ENCODE measurements around the gene NELFE.

Gene NELFE

DNA sequence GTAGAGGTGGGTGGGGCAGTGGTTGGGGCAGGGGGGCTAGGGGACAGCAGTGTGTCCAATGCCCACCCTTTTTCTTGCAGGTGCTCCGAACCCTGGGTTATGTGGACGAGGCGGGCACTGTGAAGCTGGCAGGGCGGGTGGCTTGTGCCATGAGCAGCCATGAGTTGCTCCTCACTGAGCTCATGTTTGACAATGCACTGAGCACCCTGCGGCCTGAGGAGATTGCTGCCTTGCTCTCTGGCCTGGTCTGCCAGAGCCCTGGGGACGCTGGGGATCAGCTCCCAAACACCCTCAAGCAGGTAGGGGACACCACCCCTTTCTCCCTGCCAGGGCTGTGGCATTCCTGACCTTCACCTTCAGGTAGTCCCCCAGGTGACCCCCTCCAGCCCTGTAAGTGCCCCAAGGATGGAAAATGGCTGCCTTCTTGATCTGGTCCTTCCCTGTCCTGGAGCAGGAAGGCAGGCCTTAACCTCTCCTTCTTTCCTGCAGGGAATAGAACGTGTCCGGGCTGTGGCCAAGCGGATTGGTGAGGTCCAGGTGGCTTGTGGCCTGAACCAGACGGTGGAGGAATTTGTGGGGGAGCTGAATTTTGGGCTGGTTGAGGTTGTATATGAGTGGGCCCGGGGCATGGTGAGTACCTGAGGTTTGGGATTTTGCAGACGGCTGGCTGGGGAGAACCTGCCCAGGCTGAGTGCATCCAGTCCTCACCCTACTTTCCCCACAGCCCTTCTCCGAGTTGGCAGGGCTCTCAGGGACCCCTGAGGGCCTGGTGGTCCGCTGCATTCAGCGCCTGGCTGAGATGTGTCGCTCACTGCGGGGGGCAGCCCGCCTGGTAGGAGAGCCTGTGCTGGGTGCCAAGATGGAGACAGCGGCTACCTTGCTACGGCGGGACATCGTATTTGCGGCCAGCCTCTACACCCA, 10.3 kb upstream of the NELFE start:
- Histone ChIP-seq H3K36me3 (peaks cover 72% of the 10 kb centered on the region), H3K27ac (no peak overlapping the region), H3K4me3 (ENCODE audit: low read depth, low read length) (no peak overlapping the region), H3K27me3 (ENCODE audit: insufficient read depth, low read depth, severe bottlenecking) (no peaks in the 10 kb centered on the region), H3K9me3 (ENCODE audit: severe bottlenecking) (no peaks in the 10 kb centered on the region)
- TF ChIP-seq, protein P1, sequence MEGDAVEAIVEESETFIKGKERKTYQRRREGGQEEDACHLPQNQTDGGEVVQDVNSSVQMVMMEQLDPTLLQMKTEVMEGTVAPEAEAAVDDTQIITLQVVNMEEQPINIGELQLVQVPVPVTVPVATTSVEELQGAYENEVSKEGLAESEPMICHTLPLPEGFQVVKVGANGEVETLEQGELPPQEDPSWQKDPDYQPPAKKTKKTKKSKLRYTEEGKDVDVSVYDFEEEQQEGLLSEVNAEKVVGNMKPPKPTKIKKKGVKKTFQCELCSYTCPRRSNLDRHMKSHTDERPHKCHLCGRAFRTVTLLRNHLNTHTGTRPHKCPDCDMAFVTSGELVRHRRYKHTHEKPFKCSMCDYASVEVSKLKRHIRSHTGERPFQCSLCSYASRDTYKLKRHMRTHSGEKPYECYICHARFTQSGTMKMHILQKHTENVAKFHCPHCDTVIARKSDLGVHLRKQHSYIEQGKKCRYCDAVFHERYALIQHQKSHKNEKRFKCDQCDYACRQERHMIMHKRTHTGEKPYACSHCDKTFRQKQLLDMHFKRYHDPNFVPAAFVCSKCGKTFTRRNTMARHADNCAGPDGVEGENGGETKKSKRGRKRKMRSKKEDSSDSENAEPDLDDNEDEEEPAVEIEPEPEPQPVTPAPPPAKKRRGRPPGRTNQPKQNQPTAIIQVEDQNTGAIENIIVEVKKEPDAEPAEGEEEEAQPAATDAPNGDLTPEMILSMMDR (IDR thresholded peaks at IDR 0.05; ENCODE audit: low read depth, low read length): no peak
- DNase-seq: no peak

DNA sequence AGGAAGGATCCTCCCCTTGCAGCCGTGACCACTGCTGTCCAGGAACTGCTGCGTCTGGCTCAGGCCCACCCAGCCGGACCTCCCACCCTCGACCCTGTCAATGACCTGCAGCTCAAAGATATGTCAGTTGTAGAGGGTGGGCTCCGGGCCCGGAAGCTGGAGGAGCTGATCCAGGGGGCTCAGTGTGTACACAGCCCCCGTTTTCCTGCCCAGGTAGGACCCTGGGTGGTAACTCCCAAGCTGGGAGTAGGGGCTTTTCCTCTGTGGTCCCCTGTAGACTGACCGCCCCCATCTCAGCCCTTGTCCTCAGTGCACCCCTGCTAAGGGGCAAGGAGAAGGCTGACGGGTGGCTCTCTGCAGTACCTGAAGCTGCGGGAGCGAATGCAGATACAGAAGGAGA, 9.6 kb upstream of the NELFE start:
- no peaks in the 10 kb centered on the region for H3K27me3 ChIP-seq (ENCODE audit: insufficient read depth, low read depth, severe bottlenecking)
- no peaks in the 10 kb centered on the region for H3K9me3 ChIP-seq (ENCODE audit: severe bottlenecking)
- H3K4me3 ChIP-seq (ENCODE audit: low read depth, low read length): no peak overlapping the region
- no peak for DNase-seq
- TF ChIP-seq, protein P1 (IDR thresholded peaks at IDR 0.05; ENCODE audit: low read depth, low read length): no peak
- no peak overlapping the region for H3K27ac ChIP-seq
- H3K36me3 ChIP-seq: peaks cover 79% of the 10 kb centered on the region

DNA sequence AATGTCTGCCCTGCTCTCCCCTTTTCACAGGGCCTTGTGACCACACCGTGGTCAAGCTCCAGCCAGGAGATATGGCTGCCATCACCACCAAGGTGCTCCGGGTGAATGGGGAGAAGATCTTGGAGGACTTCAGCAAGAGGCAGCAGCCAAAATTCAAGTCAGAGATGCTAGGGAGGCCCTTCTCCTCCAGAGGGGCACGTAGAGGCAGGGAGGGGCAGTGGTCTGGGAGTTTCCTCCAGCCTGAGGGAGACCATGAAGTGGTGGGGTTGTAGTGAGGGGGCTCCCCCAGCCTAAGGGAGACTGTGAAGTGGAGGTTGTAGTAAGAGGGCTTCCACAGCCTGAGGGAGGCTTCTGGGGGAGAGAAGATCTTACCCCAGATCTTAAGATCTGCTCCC, 9.2 kb upstream of the NELFE start:
- no peak for DNase-seq
- no peaks in the 10 kb centered on the region for H3K9me3 ChIP-seq (ENCODE audit: severe bottlenecking)
- H3K27ac ChIP-seq: no peak overlapping the region
- H3K4me3 ChIP-seq (ENCODE audit: low read depth, low read length): no peak overlapping the region
- H3K36me3 ChIP-seq: peaks cover 83% of the 10 kb centered on the region
- TF ChIP-seq, protein P1 (IDR thresholded peaks at IDR 0.05; ENCODE audit: low read depth, low read length): no peak
- H3K27me3 ChIP-seq (ENCODE audit: insufficient read depth, low read depth, severe bottlenecking): no peaks in the 10 kb centered on the region

DNA sequence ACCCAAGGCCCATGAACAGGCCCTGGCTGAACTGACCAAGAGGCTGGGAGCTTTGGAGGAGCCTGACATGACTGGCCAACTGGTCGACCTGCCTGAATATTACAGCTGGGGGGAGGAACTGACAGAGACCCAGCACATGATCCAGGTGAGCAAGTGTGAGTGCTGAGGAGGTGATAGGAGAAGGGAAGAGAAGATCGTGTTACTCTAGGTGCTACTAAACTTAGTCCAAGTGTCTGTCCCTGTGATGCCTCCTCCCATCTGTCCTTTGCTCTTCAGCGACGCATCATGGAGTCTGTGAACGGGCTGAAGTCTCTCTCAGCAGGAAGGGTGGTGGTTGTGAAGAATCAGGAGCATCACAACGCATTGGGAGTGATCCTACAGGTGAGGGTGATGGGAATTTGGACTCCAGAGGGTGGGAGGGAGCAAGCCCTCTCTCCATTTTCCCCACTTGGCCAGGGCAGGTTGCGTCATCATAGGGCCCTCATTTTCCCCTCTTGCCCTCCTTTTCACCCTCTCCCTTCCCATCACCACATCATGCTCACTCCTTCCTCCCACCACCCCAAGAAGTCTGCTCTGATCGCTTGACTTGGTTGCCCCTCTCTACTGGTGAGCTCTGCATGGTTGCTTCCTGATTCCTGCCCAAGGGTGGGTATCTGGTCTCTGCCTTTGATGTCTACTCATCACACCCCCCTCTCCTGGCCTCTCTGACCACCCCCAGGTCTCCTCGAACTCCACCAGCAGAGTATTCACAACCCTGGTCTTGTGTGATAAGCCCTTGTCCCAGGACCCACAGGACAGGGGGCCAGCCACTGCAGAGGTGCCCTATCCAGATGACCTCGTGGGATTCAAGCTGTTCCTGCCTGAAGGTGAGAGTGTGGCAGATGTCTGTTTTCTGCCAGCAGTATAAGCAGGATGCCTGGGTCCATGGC, 8.5 kb upstream of the NELFE start:
- Histone ChIP-seq H3K27ac (no peak overlapping the region), H3K27me3 (ENCODE audit: insufficient read depth, low read depth, severe bottlenecking) (no peaks in the 10 kb centered on the region), H3K36me3 (peaks cover 90% of the 10 kb centered on the region), H3K4me3 (ENCODE audit: low read depth, low read length) (no peak overlapping the region), H3K9me3 (ENCODE audit: severe bottlenecking) (no peaks in the 10 kb centered on the region)
- no peak for DNase-seq
- TF ChIP-seq, protein P1 (IDR thresholded peaks at IDR 0.05; ENCODE audit: low read depth, low read length): no peak

DNA sequence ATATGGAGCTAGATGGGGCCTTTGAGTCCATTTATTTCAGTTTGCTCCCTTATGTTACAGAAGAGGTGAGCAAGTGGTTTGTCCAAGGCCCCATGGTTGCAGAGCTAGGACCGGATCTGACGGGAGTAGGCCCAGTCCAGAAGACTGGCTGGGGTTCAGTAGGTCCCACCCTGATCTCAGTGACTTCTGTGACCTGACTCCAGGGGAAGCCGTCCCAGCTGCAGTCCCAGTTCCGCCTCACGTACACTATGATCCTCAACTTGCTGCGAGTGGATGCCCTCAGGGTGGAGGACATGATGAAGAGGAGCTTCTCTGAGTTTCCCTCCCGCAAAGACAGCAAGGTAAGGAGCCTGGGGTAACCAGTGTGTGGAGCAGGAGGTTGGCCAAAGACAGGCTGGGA, 7.7 kb upstream of the NELFE start:
- TF ChIP-seq, protein P1 (IDR thresholded peaks at IDR 0.05; ENCODE audit: low read depth, low read length): no peak
- Histone ChIP-seq H3K9me3 (ENCODE audit: severe bottlenecking) (no peaks in the 10 kb centered on the region), H3K4me3 (ENCODE audit: low read depth, low read length) (no peak overlapping the region), H3K27ac (no peak overlapping the region), H3K36me3 (peaks cover 95% of the 10 kb centered on the region), H3K27me3 (ENCODE audit: insufficient read depth, low read depth, severe bottlenecking) (no peaks in the 10 kb centered on the region)
- no peak for DNase-seq

Measured in WERI-Rb-1 (cell line).